Right cardiac atrium (tissue), 5 donors: ENCODE data around the gene KIAA1614. TPM values are rescaled to one million over a fixed set of nuclear protein-coding genes. Genes with fewer than 3 reads are reported as not detected.
A peak's percentile ranks its signal among the peaks of the same experiment; 100 is the strongest.

Source experiments
- ATAC-seq, 2 donors: fragments of 200-7000 bp; cut with Tn5 transposase; one replicate each; pipeline versions ENCODE4 v1.8.0 to v1.9.1; 2020; ENCODE audit warnings: moderate library complexity in 2 of 2, mild to moderate bottlenecking in 1 of 2
- DNase-seq, 3 donors: peaks; one replicate each; pipeline ENCODE4 v3.0.0-alpha.2; 2020
- H3K27ac ChIP-seq: one replicate; pipeline ENCODE4 v1.5.1; 2013; ENCODE audit warnings: mild to moderate bottlenecking, low read length, control low read depth, moderate library complexity
- H3K27me3 ChIP-seq: one replicate; pipeline ENCODE4 v1.6.1; 2013; ENCODE audit not compliant: control insufficient read depth, insufficient read depth
- H3K4me1 ChIP-seq: one replicate; pipeline ENCODE4 v1.6.1; 2013; ENCODE audit warnings: low read length; ENCODE audit not compliant: control insufficient read depth, insufficient read depth
- H3K4me3 ChIP-seq: one replicate; pipeline ENCODE4 v1.5.1; 2013; ENCODE audit warnings: low read length, control low read depth
- H3K9me3 ChIP-seq: one replicate; pipeline ENCODE4 v1.6.1; 2013; ENCODE audit warnings: low read length; ENCODE audit not compliant: control insufficient read depth
- WGBS: extraction: QIAGEN DNeasy Blood & Tissue Kit; methylation state at CpG from one replicate; pipeline ENCODE4 v1.1.7; 2013; 5-methylcytosine and 5-hydroxymethylcytosine counted together
- intact Hi-C, 4 donors: fragments of 100-400 bp; cut with DNase I; formaldehyde crosslinking; loops; one replicate each; pipeline versions ENCODE4 v1.11.0 to v1.14.0; 2022 to 2023
- polyA plus RNA-seq: library from polyadenylated mRNA; stranded (reverse); fragments of 200-250 nt; gene quantifications from one replicate; pipeline ENCODE4 v1.2.3, GENCODE V29; 2013
- total RNA-seq, 4 donors: library from RNA; stranded (reverse); fragmentation: NEBNext Ultra II Directional; extraction: Animal tissue kit (Norgen Biotek cat#: 25700); gene quantifications; one replicate each; pipeline ENCODE4 v1.2.1, GENCODE V29; 2021
- donor health status: healthy with polysubstance abuse.
- donor health status: DM: no; HTN: yes; CAD: no.
- donor health status: DM: no; HTN: no; CAD: no.
- donor health status: DM: no; HTN: yes; CAD: no; lungs with severe emphysema.
- donor health status: DM: yes; HTN: yes; CAD: no.

The KIAA1614 gene
- total and polyA plus RNA-seq, 5 donors = 10.2 to 16.6 (median 11.6) TPM

GRCh38 chr1:180918519-180918918 lies 5.8 kb downstream of the KIAA1614 start:
- Histone ChIP-seq H3K9me3 (no peaks in the 10 kb centered on the region), H3K4me3 (no peak overlapping the region), H3K4me1 (no peaks in the 10 kb centered on the region), H3K27me3 (no peaks in the 10 kb centered on the region), H3K27ac (no peak overlapping the region)
- ATAC-seq = no peak
- intact Hi-C loops = no loop called here
- DNase-seq = peak in 1 of 3 donors; percentile 10
- WGBS = 89% methylated on average over 10 of the region's 10 CpGs

- Histone ChIP-seq H3K27me3 (no peaks in the 10 kb centered on the region), H3K27ac (no peak overlapping the region), H3K9me3 (no peaks in the 10 kb centered on the region), H3K4me3 (no peak overlapping the region), H3K4me1 (no peaks in the 10 kb centered on the region)
- ATAC-seq (no peak), DNase-seq (no peak)
- 88% methylated on average over 9 of the region's 9 CpGs for WGBS
- intact Hi-C loops = no loop called here
These were observed 6.5 kb downstream of the KIAA1614 start for GRCh38 chr1:180919183-180919700.

DNA sequence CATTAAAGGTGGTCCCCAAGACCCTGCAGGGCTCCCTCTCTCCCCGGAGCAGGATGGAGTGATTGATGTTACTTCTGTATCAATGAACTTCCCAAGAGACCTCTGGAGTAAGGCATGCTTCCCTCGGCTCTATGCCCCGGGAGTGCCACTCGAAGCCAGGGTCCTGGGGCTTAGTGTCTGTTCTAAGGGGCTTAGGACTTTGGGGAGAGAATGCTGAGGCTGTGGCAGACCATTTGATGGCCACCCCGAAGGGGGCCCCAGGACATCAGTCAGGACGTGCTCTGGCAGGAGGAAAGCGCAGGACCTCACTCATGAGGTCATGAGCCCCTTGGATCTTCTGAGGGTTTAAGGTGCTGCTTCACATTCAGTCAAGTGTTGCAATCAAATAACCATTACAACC lies 7.5 kb downstream of the KIAA1614 start:
- Histone ChIP-seq H3K4me3 (no peak overlapping the region), H3K9me3 (no peaks in the 10 kb centered on the region), H3K4me1 (no peaks in the 10 kb centered on the region), H3K27ac (no peak overlapping the region), H3K27me3 (no peaks in the 10 kb centered on the region)
- no peak for ATAC-seq
- no peak for DNase-seq
- 94% methylated on average over 7 of the region's 7 CpGs for WGBS
- intact Hi-C loops = no loop called here

GRCh38 chr1:180920702-180921101 lies 8.0 kb downstream of the KIAA1614 start:
- intact Hi-C loops = no loop called here
- no peak for DNase-seq
- Histone ChIP-seq H3K4me3 (no peak overlapping the region), H3K9me3 (no peaks in the 10 kb centered on the region), H3K27ac (no peak overlapping the region), H3K27me3 (no peaks in the 10 kb centered on the region), H3K4me1 (peaks cover 4% of the 10 kb centered on the region)
- WGBS = 88% methylated on average over 8 of the region's 8 CpGs
- no peak for ATAC-seq

- Histone ChIP-seq H3K27ac (no peak overlapping the region), H3K9me3 (no peaks in the 10 kb centered on the region), H3K4me3 (no peak overlapping the region), H3K27me3 (no peaks in the 10 kb centered on the region), H3K4me1 (peaks cover 9% of the 10 kb centered on the region)
- no peak for ATAC-seq
- 86% methylated on average over 6 of the region's 6 CpGs for WGBS
- DNase-seq = no peak
- intact Hi-C loops = no loop called here
These were observed 8.7 kb downstream of the KIAA1614 start for GRCh38 chr1:180921386-180921785.

GRCh38 chr1:180921891-180922630 lies 9.4 kb downstream of the KIAA1614 start:
- WGBS = 77% methylated on average over 21 of the region's 21 CpGs
- H3K4me3 ChIP-seq = no peak overlapping the region
- intact Hi-C loops = no loop called here
- peaks cover 11% of the 10 kb centered on the region for H3K4me1 ChIP-seq
- no peak for DNase-seq
- H3K27me3 ChIP-seq = no peaks in the 10 kb centered on the region
- H3K27ac ChIP-seq = no peak overlapping the region
- ATAC-seq = no peak
- no peaks in the 10 kb centered on the region for H3K9me3 ChIP-seq

DNA sequence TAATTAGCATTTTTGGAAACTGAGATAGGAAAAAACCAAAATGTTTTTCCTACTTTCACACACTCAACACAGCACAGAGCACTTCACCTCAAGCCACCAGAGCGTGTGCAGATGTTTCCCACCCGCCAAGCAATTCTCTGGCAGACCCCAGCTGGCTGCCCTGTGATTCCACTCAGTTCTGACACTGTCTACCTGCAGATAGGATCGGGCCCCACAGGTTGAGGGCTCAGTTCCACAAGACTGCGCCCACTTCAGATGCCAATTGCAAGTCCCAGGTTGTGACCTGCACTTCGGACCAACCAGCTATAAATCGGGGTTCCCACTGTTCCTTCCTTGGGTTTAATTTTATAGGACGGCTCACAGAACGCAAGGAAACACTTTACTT lies 9.9 kb downstream of the KIAA1614 start:
- Histone ChIP-seq H3K9me3 (no peaks in the 10 kb centered on the region), H3K27me3 (no peaks in the 10 kb centered on the region), H3K27ac (no peak overlapping the region), H3K4me1 (peaks cover 13% of the 10 kb centered on the region), H3K4me3 (no peak overlapping the region)
- ATAC-seq = no peak
- WGBS = 90% methylated on average over 8 of the region's 8 CpGs
- no peak for DNase-seq
- intact Hi-C loops = no loop called here

GRCh38 chr1:180923021-180923841 lies 10.5 kb downstream of the KIAA1614 start:
- H3K27me3 ChIP-seq = no peaks in the 10 kb centered on the region
- ATAC-seq (no peak), DNase-seq (no peak)
- peaks cover 14% of the 10 kb centered on the region for H3K4me1 ChIP-seq
- intact Hi-C loops = no loop called here
- 56% methylated on average over 13 of the region's 13 CpGs for WGBS
- H3K9me3 ChIP-seq = no peaks in the 10 kb centered on the region
- H3K27ac ChIP-seq = no peak overlapping the region
- H3K4me3 ChIP-seq = no peak overlapping the region

GRCh38 chr1:180923887-180924286 lies 11.2 kb downstream of the KIAA1614 start:
- Histone ChIP-seq H3K9me3 (no peaks in the 10 kb centered on the region), H3K27me3 (no peaks in the 10 kb centered on the region), H3K4me1 (peaks cover 16% of the 10 kb centered on the region), H3K27ac (no peak overlapping the region), H3K4me3 (no peak overlapping the region)
- no peak for DNase-seq
- ATAC-seq = no peak
- WGBS = 79% methylated on average over 4 of the region's 4 CpGs
- intact Hi-C loops = no loop called here

GRCh38 chr1:180924939-180925338 lies 12.2 kb downstream of the KIAA1614 start:
- intact Hi-C loops = no loop called here
- Histone ChIP-seq H3K27me3 (no peaks in the 10 kb centered on the region), H3K27ac (no peak overlapping the region), H3K4me1 (peaks cover 16% of the 10 kb centered on the region), H3K4me3 (no peak overlapping the region), H3K9me3 (no peaks in the 10 kb centered on the region)
- ATAC-seq = no peak
- 83% methylated on average over 2 of the region's 2 CpGs for WGBS
- no peak for DNase-seq

DNA sequence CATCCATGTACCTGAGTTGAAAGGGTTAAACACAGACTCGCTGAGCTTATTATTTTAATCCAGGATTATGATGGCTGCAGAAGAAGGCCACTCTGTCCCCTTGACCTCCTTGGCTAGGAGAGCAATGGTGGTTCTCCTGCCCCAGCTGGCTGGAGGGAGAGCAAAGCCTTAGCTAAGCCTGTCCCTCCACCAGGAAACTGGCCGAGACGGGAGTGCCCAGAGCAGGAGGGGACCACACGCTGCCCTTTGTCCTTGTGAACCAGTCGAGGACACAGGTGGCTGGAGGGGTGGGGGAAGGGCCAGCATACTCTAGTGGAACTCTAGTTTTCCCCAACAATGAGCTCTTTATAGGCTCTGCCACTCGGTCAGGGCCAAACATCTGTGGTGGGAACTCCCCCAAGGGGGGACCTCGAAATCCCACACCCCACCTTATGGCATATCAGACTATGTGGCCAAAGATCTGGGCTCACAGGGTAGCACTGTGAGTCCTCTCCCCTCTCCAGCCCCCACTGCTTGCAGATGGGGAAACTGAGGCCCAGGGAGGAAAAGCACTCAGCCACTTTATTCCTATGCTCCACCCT lies 12.9 kb downstream of the KIAA1614 start:
- Histone ChIP-seq H3K4me1 (peaks cover 16% of the 10 kb centered on the region), H3K9me3 (no peaks in the 10 kb centered on the region), H3K27me3 (no peaks in the 10 kb centered on the region), H3K27ac (peak overlapping the region; percentile 87), H3K4me3 (no peak overlapping the region)
- intact Hi-C loops = no loop called here
- 35% methylated on average over 7 of the region's 7 CpGs for WGBS
- peak in 1 of 3 donors; percentile 56 for DNase-seq
- ATAC-seq = no peak
